GM18526 (cell line): ENCODE measurements around the gene POLA1.

Experiments
- POLR2A ChIP-seq: IDR thresholded peaks from 3 replicates; pipeline ENCODE4 v1.6.1; 2011; ENCODE audit not compliant: insufficient read length; ENCODE audit errors: extremely low read depth

POLA1 gene

GRCh38 chrX:25029288-25029825 is 335.6 kb downstream of the POLA1 start:
- TF ChIP-seq POLR2A, result no peak

DNA sequence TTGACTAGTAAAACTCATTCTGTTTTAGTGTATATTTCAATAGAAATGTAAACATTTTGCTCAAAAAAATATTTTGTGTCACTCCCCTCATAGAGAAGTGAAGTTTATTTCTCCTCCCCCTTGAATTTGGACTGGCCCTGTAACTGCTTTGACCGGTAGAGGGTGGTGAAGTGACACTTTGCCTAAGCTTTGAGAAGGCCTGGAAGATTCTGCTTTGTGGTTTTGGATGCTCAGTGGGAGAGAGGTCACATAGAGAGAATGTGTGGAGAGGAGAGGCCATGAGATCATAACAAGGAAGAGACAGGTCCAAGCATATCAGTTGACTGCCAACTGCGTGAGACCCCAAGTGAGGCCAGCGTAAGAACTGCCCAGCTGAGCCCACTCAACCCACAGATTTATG is 341.2 kb downstream of the POLA1 start:
- TF ChIP-seq POLR2A, result no peak

DNA sequence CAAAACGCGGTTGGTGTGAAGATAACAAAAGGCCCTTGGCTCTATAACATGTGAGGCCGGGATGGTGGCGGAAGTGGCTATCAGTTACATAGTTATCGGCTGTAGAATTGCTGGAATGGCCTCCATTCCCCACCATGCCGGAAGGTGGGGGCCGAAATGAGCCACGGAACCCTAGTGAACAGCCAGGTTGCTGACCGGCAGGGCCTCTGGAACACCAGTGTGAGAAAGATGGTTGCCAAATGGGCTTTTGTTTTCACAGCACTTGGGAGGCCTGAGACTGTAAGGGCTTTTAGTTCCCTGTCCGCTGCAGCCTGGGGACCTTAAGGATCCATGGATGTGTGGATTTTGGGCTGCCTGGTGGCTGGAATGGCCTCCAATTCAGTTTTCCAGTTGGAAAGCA is 345.3 kb downstream of the POLA1 start:
- TF ChIP-seq POLR2A, result no peak

GRCh38 chrX:25043192-25043591 is 349.5 kb downstream of the POLA1 start:
- TF ChIP-seq POLR2A, result no peak
